ENCODE data around the gene TMED4.
"Not testable (repeated sequence)": the region's sequence is repeated elsewhere in the genome, so short reads cannot be mapped to it uniquely, and the experiment has no call there.

TMED4 gene

DNA sequence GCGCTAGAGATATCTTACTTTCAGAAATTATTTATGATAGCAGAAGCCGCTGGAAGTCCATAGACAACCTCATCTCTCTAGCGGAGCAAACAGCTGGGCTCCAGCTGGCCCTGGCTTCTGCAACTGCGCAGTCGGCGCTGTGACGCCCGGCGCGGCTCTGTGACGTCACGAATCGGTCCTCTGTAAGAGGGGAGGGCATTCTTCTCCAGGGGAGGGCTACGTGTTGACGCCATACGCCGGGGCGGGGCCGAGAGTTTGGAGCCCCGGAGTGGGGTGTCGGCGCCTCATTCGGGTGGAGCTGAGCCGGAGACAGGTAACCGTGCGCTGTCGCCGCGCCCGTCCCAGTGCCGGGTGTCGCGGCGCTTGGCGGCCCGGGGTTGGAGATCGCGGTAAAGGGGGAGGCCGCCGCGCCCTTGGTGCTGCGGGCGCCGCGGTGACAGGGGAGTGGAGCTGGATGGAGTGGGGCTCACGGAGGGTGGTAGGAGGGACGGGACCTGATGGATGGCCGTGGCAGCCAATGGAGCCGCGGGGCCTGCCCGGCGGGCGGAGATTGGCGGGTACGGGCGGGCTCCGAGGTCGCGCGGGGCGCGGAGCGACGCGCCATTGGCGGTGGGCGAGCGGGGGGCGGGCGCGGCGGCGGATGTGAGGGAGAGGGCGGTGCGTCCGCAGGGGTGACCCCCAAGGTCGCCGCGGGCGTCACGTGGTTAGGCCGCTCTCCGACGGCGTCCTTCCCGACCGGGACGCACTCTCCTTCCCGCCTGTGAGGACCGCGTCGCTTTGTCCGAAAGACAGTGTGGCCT is 24.5 kb upstream of the TMED4 start, which contains the start of gene OGDH:
Gene OGDH (plus strand): TSS at position 287 of the 800 bp plus-strand sequence. CDS start 17,717 bp downstream, outside the sequence.
- peak; percentile 99 for DNase-seq (ENCODE audit: low read depth, low spot score)
- Histone ChIP-seq H3K4me1 (ENCODE audit: insufficient read depth, insufficient read length) (no peaks in the 10 kb centered on the region), H3K4me3 (ENCODE audit: insufficient read length, low read depth) (peak within 1 kb of the TSS; percentile 88), H3K36me3 (ENCODE audit: insufficient read depth, insufficient read length, low read length) (peaks cover 5% of the 10 kb centered on the region), H3K27me3 (ENCODE audit: insufficient read depth, insufficient read length) (peaks cover 20% of the 10 kb centered on the region), H3K9me3 (ENCODE audit: insufficient read depth, low read length) (no peaks in the 10 kb centered on the region), H3K9ac (ENCODE audit: insufficient read length, low read depth) (peak within 1 kb of the TSS; percentile 94)
- TF ChIP-seq SUZ12 (IDR thresholded peaks at IDR 0.05; ENCODE audit: extremely low read depth, insufficient read depth, insufficient read length) (no peak), ZNF274 (IDR thresholded peaks at IDR 0.05; ENCODE audit: low read depth, low read length) (no peak), YY1 (IDR thresholded peaks at IDR 0.05; ENCODE audit: insufficient read depth, insufficient read length) (no peak)

DNA sequence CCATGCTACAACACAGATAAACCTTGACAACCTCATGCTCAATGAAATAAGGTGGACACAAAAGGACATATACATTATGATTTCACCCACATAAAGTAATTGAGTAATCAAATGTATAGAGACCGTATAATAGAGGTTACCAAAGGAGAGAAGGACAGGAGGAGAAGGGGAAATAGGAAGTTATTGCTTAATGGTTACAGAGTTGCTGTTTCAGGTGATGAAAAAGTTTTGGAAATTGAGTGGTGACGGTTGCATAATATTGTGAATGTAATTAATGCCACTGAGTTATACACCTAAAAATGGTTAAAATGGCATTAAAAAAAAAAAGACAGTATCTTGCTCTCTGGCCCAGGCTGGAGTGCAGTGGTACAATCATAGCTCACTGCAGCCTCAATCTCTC is 22.9 kb upstream of the TMED4 start:
- H3K4me3 ChIP-seq (ENCODE audit: insufficient read length, low read depth) = no peak overlapping the region
- no peaks in the 10 kb centered on the region for H3K9me3 ChIP-seq (ENCODE audit: insufficient read depth, low read length)
- no peaks in the 10 kb centered on the region for H3K4me1 ChIP-seq (ENCODE audit: insufficient read depth, insufficient read length)
- no peak for TF ChIP-seq SUZ12 (IDR thresholded peaks at IDR 0.05; ENCODE audit: extremely low read depth, insufficient read depth, insufficient read length)
- no peak for TF ChIP-seq ZNF274 (IDR thresholded peaks at IDR 0.05; ENCODE audit: low read depth, low read length)
- TF ChIP-seq YY1 (IDR thresholded peaks at IDR 0.05; ENCODE audit: insufficient read depth, insufficient read length) = no peak
- H3K36me3 ChIP-seq (ENCODE audit: insufficient read depth, insufficient read length, low read length) = peaks cover 5% of the 10 kb centered on the region
- H3K9ac ChIP-seq (ENCODE audit: insufficient read length, low read depth) = no peak overlapping the region
- H3K27me3 ChIP-seq (ENCODE audit: insufficient read depth, insufficient read length) = peaks cover 20% of the 10 kb centered on the region
- no peak for DNase-seq (ENCODE audit: low read depth, low spot score)

DNA sequence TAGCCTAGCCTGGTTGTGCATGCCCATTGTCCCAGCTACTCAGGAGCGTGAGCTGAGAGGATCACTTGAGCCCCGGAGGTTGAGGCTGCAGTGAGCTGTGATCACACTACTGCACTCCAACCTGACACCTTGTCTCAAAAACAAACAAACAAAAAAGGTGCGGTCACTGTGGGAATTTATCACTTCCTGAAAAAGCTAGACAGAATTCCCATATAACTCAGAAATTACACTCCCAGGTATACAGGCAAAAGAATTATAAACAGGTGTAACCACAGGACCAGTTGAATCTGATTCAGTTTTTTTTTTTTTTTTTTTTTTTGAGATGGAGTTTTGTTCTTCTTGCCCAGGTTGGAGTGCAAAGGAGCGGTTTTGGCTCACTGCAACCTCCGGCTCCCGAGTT is 21.2 kb upstream of the TMED4 start:
- H3K27me3 ChIP-seq (ENCODE audit: insufficient read depth, insufficient read length) = peaks cover 20% of the 10 kb centered on the region
- no peak for DNase-seq (ENCODE audit: low read depth, low spot score)
- TF ChIP-seq SUZ12 (IDR thresholded peaks at IDR 0.05; ENCODE audit: extremely low read depth, insufficient read depth, insufficient read length) (no peak), ZNF274 (IDR thresholded peaks at IDR 0.05; ENCODE audit: low read depth, low read length) (no peak), YY1 (IDR thresholded peaks at IDR 0.05; ENCODE audit: insufficient read depth, insufficient read length) (no peak)
- H3K9me3 ChIP-seq (ENCODE audit: insufficient read depth, low read length) = no peaks in the 10 kb centered on the region
- H3K4me3 ChIP-seq (ENCODE audit: insufficient read length, low read depth) = no peak overlapping the region
- H3K9ac ChIP-seq (ENCODE audit: insufficient read length, low read depth) = no peak overlapping the region
- peaks cover 4% of the 10 kb centered on the region for H3K36me3 ChIP-seq (ENCODE audit: insufficient read depth, insufficient read length, low read length)
- H3K4me1 ChIP-seq (ENCODE audit: insufficient read depth, insufficient read length) = no peaks in the 10 kb centered on the region

DNA sequence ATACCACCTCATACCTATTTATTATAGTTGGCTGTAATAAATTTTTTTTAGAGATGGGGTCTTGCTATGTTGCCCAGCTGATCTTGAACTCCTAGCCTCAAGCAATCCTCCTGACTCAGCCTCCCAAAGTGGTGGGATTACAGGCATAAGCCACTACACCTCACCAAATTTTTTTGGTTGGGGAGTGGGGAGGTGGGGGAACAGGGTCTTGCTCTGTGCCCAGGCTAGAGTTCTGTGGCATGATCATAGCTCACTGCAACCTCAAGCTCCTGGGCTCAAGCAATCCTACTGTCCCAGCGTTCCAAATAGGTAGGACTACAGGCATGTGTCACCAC is 20.5 kb upstream of the TMED4 start:
- Histone ChIP-seq H3K9ac (ENCODE audit: insufficient read length, low read depth) (no peak overlapping the region), H3K27me3 (ENCODE audit: insufficient read depth, insufficient read length) (peaks cover 20% of the 10 kb centered on the region), H3K9me3 (ENCODE audit: insufficient read depth, low read length) (no peaks in the 10 kb centered on the region), H3K4me1 (ENCODE audit: insufficient read depth, insufficient read length) (no peaks in the 10 kb centered on the region), H3K36me3 (ENCODE audit: insufficient read depth, insufficient read length, low read length) (no peaks in the 10 kb centered on the region), H3K4me3 (ENCODE audit: insufficient read length, low read depth) (no peak overlapping the region)
- no peak for TF ChIP-seq SUZ12 (IDR thresholded peaks at IDR 0.05; ENCODE audit: extremely low read depth, insufficient read depth, insufficient read length)
- TF ChIP-seq ZNF274 (IDR thresholded peaks at IDR 0.05; ENCODE audit: low read depth, low read length) = no peak
- TF ChIP-seq YY1 (IDR thresholded peaks at IDR 0.05; ENCODE audit: insufficient read depth, insufficient read length) = no peak
- DNase-seq (ENCODE audit: low read depth, low spot score) = no peak

DNA sequence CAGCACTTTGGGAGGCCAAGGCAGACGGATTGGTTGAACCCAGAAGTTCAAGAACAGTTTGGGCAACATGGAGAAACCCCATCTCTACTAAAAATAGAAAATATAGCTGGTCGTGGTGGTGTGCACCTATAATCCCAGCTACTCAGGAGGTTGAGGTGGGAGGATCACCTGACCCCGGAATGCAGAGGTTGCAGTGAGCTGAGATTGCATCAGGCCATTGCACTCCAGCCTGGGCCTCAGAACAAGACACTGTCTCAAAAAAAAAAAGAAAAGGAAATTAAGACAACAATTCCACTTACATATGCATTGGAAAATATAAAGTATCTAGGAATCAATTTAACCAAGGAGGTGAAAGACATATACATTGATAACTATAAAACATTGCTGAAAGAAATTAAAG is 17.2 kb upstream of the TMED4 start:
- Histone ChIP-seq H3K36me3 (ENCODE audit: insufficient read depth, insufficient read length, low read length) (no peaks in the 10 kb centered on the region), H3K4me3 (ENCODE audit: insufficient read length, low read depth) (no peak overlapping the region), H3K9ac (ENCODE audit: insufficient read length, low read depth) (no peak overlapping the region), H3K9me3 (ENCODE audit: insufficient read depth, low read length) (no peaks in the 10 kb centered on the region), H3K27me3 (ENCODE audit: insufficient read depth, insufficient read length) (peaks cover 7% of the 10 kb centered on the region), H3K4me1 (ENCODE audit: insufficient read depth, insufficient read length) (no peaks in the 10 kb centered on the region)
- TF ChIP-seq ZNF274 (IDR thresholded peaks at IDR 0.05; ENCODE audit: low read depth, low read length) = no peak
- TF ChIP-seq YY1 (IDR thresholded peaks at IDR 0.05; ENCODE audit: insufficient read depth, insufficient read length) = no peak
- TF ChIP-seq SUZ12 (IDR thresholded peaks at IDR 0.05; ENCODE audit: extremely low read depth, insufficient read depth, insufficient read length) = no peak
- no peak for DNase-seq (ENCODE audit: low read depth, low spot score)

DNA sequence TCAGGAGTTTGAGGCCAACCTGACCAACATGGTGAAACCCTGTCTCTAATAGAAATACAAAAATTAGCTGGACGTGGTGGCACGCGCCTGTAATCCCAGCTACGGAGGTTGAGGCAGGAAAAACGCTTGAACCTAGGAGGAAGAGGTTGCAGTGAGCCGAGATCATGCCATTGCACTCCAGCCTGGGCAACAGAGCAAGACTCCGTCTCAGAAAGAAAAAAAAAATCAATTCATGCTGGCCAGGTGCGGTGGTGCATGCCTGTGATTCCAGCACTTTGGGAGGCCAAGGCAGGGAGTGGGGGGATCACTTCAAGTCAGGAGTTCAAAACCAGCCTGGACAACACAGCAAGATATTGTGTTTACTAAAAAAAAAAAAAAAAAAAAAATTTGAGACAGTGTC is 15.2 kb upstream of the TMED4 start:
- H3K4me3 ChIP-seq (ENCODE audit: insufficient read length, low read depth); H3K9ac ChIP-seq (ENCODE audit: insufficient read length, low read depth); H3K9me3 ChIP-seq (ENCODE audit: insufficient read depth, low read length); H3K36me3 ChIP-seq (ENCODE audit: insufficient read depth, insufficient read length, low read length); H3K4me1 ChIP-seq (ENCODE audit: insufficient read depth, insufficient read length); DNase-seq (ENCODE audit: low read depth, low spot score); H3K27me3 ChIP-seq (ENCODE audit: insufficient read depth, insufficient read length): not testable (repeated sequence)

DNA sequence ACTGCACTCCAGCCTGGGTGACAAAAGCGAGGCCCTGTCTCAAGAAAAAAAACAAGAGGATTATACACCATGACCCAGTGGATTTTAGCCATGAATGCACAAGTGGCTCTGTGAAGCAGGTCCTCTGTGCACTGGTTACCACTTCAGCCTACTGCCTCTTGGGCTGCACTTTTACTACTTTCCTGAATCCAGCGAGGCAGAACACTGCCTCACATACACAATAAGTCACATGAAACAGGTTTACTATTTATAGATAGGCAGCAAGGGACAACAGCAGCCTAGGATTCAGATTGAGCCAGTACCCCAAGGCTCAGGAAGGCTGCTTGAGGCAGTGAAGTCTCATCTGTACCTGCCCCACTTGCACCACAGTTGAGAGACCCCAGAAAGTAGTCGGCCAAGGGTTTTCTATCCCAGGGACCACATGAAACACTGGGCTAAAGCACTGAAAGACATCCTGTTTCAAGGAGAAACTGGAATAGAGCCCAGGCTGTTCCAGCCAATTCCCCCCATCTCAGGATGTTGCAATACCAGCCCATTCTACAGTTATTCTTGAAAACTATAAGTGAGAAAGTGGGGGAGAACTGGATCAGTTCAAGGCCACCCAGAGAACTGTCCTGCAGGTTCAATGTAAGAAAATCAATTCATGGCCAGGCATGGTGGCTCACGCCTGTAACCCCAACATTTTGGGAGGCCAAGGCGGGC is 14.1 kb upstream of the TMED4 start:
- no peak for TF ChIP-seq YY1 (IDR thresholded peaks at IDR 0.05; ENCODE audit: insufficient read depth, insufficient read length)
- TF ChIP-seq ZNF274 (IDR thresholded peaks at IDR 0.05; ENCODE audit: low read depth, low read length) = no peak
- TF ChIP-seq SUZ12 (IDR thresholded peaks at IDR 0.05; ENCODE audit: extremely low read depth, insufficient read depth, insufficient read length) = no peak
- Histone ChIP-seq H3K9me3 (ENCODE audit: insufficient read depth, low read length) (no peaks in the 10 kb centered on the region), H3K27me3 (ENCODE audit: insufficient read depth, insufficient read length) (no peaks in the 10 kb centered on the region), H3K4me1 (ENCODE audit: insufficient read depth, insufficient read length) (no peaks in the 10 kb centered on the region), H3K9ac (ENCODE audit: insufficient read length, low read depth) (no peak overlapping the region), H3K4me3 (ENCODE audit: insufficient read length, low read depth) (no peak overlapping the region), H3K36me3 (ENCODE audit: insufficient read depth, insufficient read length, low read length) (no peaks in the 10 kb centered on the region)
- DNase-seq (ENCODE audit: low read depth, low spot score) = no peak
